BLaER1 treated with 17β-estradiol and CSF1 and Interleukin-3, amounts not matched to agents 10 nM and 100 nM (cell line): ENCODE data around the gene STRN3.
"Not testable (repeated sequence)": the region's sequence is repeated elsewhere in the genome, so short reads cannot be mapped to it uniquely, and the experiment has no call there.

Experiments used
- H3K27ac ChIP-seq, 11 experiments: shearing (Covaris generic); formaldehyde crosslinking; 2 replicates each; pipeline ENCODE4 v1.8.1; 2022
- H3K27me3 ChIP-seq, 11 experiments: shearing (Covaris generic); formaldehyde crosslinking; 2 replicates each; pipeline ENCODE4 v1.8.1; 2022
- H3K36me3 ChIP-seq, 11 experiments: shearing (Covaris generic); formaldehyde crosslinking; 2 replicates each; pipeline ENCODE4 v1.8.1; 2022
- H3K4me1 ChIP-seq, 10 experiments: shearing (Covaris generic); formaldehyde crosslinking; 2 replicates each; pipeline ENCODE4 v1.8.1; 2022
- H3K4me2 ChIP-seq, 11 experiments: shearing (Covaris generic); formaldehyde crosslinking; 2 replicates each; pipeline ENCODE4 v1.8.1; 2022
- H3K4me3 ChIP-seq, 10 experiments: shearing (Covaris generic); formaldehyde crosslinking; 2 replicates each; pipeline ENCODE4 v1.8.1; 2022
- H3K9ac ChIP-seq, 11 experiments: shearing (Covaris generic); formaldehyde crosslinking; 2 replicates each; pipeline ENCODE4 v1.8.1; 2022
- H3K9me3 ChIP-seq, 11 experiments: shearing (Covaris generic); formaldehyde crosslinking; replicated peaks in 1 of 11; 2 replicates each; pipeline ENCODE4 v1.8.1; 2022
- H4K20me1 ChIP-seq, 11 experiments: shearing (Covaris generic); formaldehyde crosslinking; 2 replicates each; pipeline ENCODE4 v1.8.1; 2022
- Cebpa-rat ChIP-seq, 11 experiments: shearing (Covaris generic); IDR thresholded peaks; 2 replicates each; pipeline ENCODE4 v1.8.1; 2022

Gene STRN3

GRCh38 chr14:30907659-30908057, 118.5 kb downstream of the STRN3 start:
- H3K27me3 ChIP-seq = no peaks in the 10 kb centered on the region
- H3K4me1 ChIP-seq = peaks cover 0 to 20% (median 0%) of the 10 kb centered on the region in 10 experiments; a peak in 6 of 20 replicates
- peaks cover 61 to 100% (median 83%) of the 10 kb centered on the region in 11 experiments for H3K36me3 ChIP-seq
- TF ChIP-seq Cebpa-rat (IDR thresholded peaks at IDR 0.05) = no peak
- H3K27ac ChIP-seq = no peak overlapping the region
- 0 out of 22 replicates have a peak, but pooled peaks cover 0 to 7% (median 0%) of the 10 kb centered on the region in 11 experiments for H4K20me1 ChIP-seq
- H3K9me3 ChIP-seq = no peaks in the 10 kb centered on the region
- H3K4me3 ChIP-seq = no peak overlapping the region
- no peak overlapping the region for H3K9ac ChIP-seq
- no peak overlapping the region for H3K4me2 ChIP-seq

GRCh38 chr14:30906752-30907658, 119.2 kb downstream of the STRN3 start:
- Histone ChIP-seq H3K9me3 (no peaks in the 10 kb centered on the region), H3K27me3 (no peaks in the 10 kb centered on the region), H4K20me1 (0 out of 22 replicates have a peak, but pooled peaks cover 0 to 7% (median 0%) of the 10 kb centered on the region in 11 experiments), H3K4me2 (no peak overlapping the region), H3K9ac (no peak overlapping the region), H3K36me3 (peaks cover 57 to 100% (median 79%) of the 10 kb centered on the region in 11 experiments), H3K27ac (no peak overlapping the region), H3K4me1 (peaks cover 0 to 20% (median 0%) of the 10 kb centered on the region in 10 experiments; a peak in 6 of 20 replicates), H3K4me3 (no peak overlapping the region)
- TF ChIP-seq Cebpa-rat (IDR thresholded peaks at IDR 0.05) = no peak

DNA sequence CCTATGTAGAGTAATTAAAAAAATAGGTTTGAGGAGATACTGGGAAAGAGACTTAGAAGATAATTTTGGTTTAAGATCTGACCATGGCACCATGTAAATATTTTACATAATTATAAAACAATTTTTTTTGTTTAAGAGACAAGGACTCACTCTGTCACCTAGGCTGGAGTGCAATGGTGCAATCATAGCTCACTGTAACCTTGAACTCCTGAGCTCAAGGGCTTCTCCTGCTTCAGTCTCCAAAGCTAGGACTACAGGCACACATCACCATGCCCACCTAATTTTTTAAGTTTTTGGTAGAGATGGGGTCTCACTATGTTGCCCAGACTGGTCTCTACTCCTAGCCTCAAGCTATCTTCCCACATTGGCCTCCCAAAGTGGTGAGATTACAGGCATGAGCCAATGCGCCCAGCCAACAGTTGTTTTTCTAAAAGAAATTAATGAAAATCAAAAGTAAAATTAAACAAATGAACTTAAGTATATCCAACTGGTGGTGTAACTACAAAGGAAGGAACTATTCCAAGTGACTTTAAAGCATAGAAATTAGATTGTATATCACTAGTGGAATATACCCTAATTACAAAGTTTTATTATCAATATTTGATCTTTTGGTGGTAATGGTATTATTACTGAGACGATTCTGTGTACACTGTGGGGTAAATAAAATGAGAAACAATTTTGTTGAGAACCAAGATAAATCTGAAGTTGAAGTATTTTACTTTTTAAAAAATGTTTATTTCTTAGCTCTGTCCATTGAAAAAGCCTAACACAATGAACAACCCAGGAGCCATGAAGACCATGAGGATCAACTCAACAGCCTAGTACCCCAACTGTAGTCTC, 122.7 kb downstream of the STRN3 start:
- no peak overlapping the region for H3K27ac ChIP-seq

GRCh38 chr14:30897121-30897520, 129.1 kb downstream of the STRN3 start:
- H3K27me3 ChIP-seq, H3K9me3 ChIP-seq, H3K27ac ChIP-seq, H3K4me1 ChIP-seq, H3K4me3 ChIP-seq, H3K4me2 ChIP-seq, H3K9ac ChIP-seq: not testable (repeated sequence)
- H4K20me1 ChIP-seq = peaks cover 0 to 14% (median 0%) of the 10 kb centered on the region in 11 experiments; a peak in 2 of 22 replicates
- H3K36me3 ChIP-seq = peaks cover 78 to 98% (median 86%) of the 10 kb centered on the region in 11 experiments

More for the DNA sequence above, 122.7 kb downstream of the STRN3 start:
- H3K27me3 ChIP-seq = no peaks in the 10 kb centered on the region
- H3K4me3 ChIP-seq = no peak overlapping the region
- peaks cover 0 to 13% (median 0%) of the 10 kb centered on the region in 10 experiments; a peak in 6 of 20 replicates for H3K4me1 ChIP-seq
- peaks cover 53 to 94% (median 79%) of the 10 kb centered on the region in 11 experiments for H3K36me3 ChIP-seq
- no peak overlapping the region for H3K9ac ChIP-seq
- peaks cover 0 to 9% (median 0%) of the 10 kb centered on the region in 11 experiments; a peak in 1 of 22 replicates for H4K20me1 ChIP-seq
- no peak overlapping the region for H3K4me2 ChIP-seq
- TF ChIP-seq Cebpa-rat (IDR thresholded peaks at IDR 0.05) = no peak
- no peaks in the 10 kb centered on the region for H3K9me3 ChIP-seq

DNA sequence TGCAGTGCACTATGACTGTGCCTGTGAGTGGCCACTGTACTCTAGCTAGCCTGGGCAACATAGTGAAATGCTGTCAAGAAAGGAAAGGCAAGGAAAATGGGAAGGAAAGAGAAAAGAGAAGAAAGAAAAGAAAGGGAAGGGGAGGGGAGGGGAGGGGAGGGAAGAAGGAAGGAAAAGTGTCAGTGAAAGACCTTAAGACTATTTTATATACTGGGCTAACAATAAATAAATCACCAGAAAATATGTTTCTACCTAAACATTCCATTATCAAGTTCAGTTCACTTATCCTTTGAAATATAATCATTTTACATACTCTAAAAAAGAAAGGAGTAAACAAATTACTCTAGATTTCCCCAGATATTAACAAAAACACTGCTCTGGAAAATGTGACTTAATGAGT, 129.7 kb downstream of the STRN3 start:
- Histone ChIP-seq H3K4me1 (no peaks in the 10 kb centered on the region), H4K20me1 (peaks cover 0 to 14% (median 0%) of the 10 kb centered on the region in 11 experiments; a peak in 2 of 22 replicates), H3K36me3 (peaks cover 71 to 94% (median 83%) of the 10 kb centered on the region in 11 experiments), H3K4me2 (no peak overlapping the region), H3K9ac (no peak overlapping the region), H3K27me3 (no peaks in the 10 kb centered on the region), H3K4me3 (no peak overlapping the region), H3K27ac (no peak overlapping the region), H3K9me3 (no peaks in the 10 kb centered on the region)
- no peak for TF ChIP-seq Cebpa-rat (IDR thresholded peaks at IDR 0.05)

DNA sequence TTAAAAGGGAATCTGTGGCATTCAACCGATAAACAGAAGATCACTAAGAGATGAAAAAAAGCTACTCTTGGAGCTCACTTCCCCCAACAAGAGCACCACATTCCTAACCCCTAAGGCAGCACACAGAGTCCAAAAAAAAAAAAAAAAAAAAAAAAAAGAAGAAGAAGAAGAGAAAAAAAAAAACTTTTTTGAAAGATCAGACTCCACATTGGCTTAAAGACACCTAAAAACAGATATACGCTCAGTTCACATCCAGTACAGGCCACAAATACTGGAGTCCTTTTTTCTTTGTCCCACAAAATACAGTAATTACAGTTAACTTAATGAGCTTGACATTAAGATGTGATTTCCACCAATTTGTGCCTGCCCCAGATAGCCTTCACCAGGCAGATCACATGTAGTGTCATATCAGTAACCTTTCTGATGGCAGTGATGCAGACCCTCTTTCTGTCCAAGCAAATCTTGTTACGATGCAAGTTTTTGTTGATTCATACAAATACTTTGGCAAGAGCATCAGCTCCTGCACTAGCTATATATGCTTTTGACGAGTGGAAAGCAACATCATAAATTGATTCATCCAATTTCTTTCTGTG, 131.2 kb downstream of the STRN3 start:
- no peaks in the 10 kb centered on the region for H3K27me3 ChIP-seq
- H3K4me1 ChIP-seq = no peaks in the 10 kb centered on the region
- no peaks in the 10 kb centered on the region for H3K9me3 ChIP-seq
- no peak overlapping the region for H3K27ac ChIP-seq
- H3K9ac ChIP-seq = no peak overlapping the region
- peaks cover 61 to 97% (median 79%) of the 10 kb centered on the region in 11 experiments for H3K36me3 ChIP-seq
- no peak overlapping the region for H3K4me2 ChIP-seq
- no peak overlapping the region for H3K4me3 ChIP-seq
- H4K20me1 ChIP-seq = peaks cover 0 to 14% (median 0%) of the 10 kb centered on the region in 11 experiments; a peak in 2 of 22 replicates
- TF ChIP-seq Cebpa-rat (IDR thresholded peaks at IDR 0.05) = no peak

DNA sequence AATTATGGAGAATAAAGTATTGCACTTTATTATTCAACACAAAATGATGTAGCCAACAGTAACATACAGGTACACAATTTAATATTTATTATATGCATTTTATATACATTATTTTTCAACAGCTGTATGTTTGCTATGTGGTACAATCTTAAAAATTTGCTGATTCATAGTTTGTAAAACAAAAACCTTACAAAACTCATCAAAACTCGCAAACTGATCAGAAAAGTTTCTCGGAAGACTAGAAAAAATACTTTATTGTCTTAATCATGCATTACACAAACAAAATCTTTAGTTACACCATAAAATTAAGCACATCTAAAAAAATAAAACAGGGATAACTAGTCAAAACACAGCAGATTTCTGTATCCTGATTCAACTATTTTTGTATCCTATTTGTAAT, 132.4 kb downstream of the STRN3 start:
- H3K9ac ChIP-seq = no peak overlapping the region
- H3K4me1 ChIP-seq = no peaks in the 10 kb centered on the region
- TF ChIP-seq Cebpa-rat (IDR thresholded peaks at IDR 0.05) = no peak
- H3K9me3 ChIP-seq = no peaks in the 10 kb centered on the region
- no peak overlapping the region for H3K4me3 ChIP-seq
- H3K27me3 ChIP-seq = no peaks in the 10 kb centered on the region
- H4K20me1 ChIP-seq = peaks cover 0 to 7% (median 0%) of the 10 kb centered on the region in 11 experiments; a peak in 3 of 22 replicates
- peaks cover 53 to 100% (median 76%) of the 10 kb centered on the region in 11 experiments for H3K36me3 ChIP-seq
- H3K27ac ChIP-seq = no peak overlapping the region
- H3K4me2 ChIP-seq = no peak overlapping the region

- H3K27ac ChIP-seq = no peak overlapping the region
- no peaks in the 10 kb centered on the region; a peak in 1 of 22 replicates for H4K20me1 ChIP-seq
- H3K4me2 ChIP-seq = no peak overlapping the region
- TF ChIP-seq Cebpa-rat (IDR thresholded peaks at IDR 0.05) = no peak
- H3K27me3 ChIP-seq = no peaks in the 10 kb centered on the region
- H3K4me1 ChIP-seq = no peaks in the 10 kb centered on the region
- peaks cover 15 to 100% (median 83%) of the 10 kb centered on the region in 11 experiments; a peak in 21 of 22 replicates for H3K36me3 ChIP-seq
- no peak overlapping the region for H3K4me3 ChIP-seq
- no peaks in the 10 kb centered on the region for H3K9me3 ChIP-seq
- no peak overlapping the region for H3K9ac ChIP-seq
These were observed 137.0 kb downstream of the STRN3 start for GRCh38 chr14:30889244-30889594.
